ACHN (cell line): ENCODE data around the gene PRAMEF13.
"Not testable (repeated sequence)": the region's sequence is repeated elsewhere in the genome, so short reads cannot be mapped to it uniquely, and the experiment has no call there.

ENCODE experiments used
- DNase-seq: peaks from one replicate; pipeline ENCODE4 v3.0.0-alpha.2; 2015
- in situ Hi-C: cut with HindIII; loops from 2 replicates; pipeline ENCODE4 v1.10.0; 2017; ENCODE audit warnings: low sequenced_read_pairs, low pct_ligation_motif_present, low pct_unique_long_range_greater_than_20kb

The PRAMEF13 gene

DNA sequence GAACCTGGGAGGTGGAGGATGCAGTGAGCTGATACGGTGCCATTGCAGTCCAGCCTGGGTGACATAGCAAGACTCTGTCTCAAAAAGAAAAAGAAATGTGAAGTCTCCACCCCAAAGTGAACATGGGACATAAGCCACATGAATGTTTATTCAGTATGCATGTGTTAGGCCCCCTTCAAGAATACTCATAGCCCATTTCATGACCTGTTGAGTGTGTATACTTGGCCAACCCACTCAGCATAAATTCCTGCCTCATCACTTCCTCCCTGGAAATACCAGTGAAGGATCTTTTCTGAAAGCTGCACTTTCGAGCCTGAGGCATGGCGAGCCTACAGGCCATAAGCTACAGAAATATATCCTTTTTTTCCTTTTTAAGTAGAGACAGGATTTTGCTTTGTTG is 18.0 kb upstream of the PRAMEF13 start:
- in situ Hi-C loops, DNase-seq: not testable (repeated sequence)

DNA sequence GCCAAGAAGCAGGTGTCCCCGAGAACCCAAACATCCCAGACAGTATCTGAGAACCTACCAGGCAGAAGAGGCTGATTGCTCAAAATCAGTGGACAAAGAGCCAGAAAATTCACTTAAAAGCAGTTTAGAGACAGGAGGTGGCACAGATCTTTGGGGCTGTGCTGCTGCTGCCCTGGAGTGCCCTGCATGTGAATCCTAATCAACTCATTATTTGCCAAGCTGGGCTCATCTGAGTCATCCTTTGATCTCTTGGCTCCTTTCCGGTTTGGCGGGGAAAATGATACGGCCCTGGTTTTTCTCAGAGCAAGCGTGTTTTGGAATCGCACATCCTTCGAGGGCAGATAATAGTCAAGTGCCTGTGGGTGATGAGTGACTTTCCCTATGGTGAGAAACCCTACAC is 15.4 kb upstream of the PRAMEF13 start:
- DNase-seq, in situ Hi-C loops: not testable (repeated sequence)

DNA sequence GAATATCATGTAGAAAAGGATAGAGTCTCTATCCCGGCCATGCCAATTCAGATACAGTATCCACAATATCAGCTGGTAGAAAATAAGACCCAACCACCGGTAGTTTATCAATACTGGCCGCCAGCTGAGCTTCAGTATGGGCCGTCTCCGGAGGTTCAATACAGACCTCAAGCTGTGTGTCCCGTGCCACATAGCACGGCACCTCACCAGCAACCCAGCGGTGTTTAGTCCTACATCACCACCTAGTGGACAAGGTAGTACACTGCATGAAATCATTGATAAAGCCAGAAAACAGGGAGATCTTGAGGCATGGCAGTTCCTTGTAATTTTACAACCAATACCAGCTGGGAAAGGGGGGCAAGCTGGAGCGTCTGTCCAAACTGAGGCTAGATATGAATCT is 7.5 kb upstream of the PRAMEF13 start:
- in situ Hi-C loops, DNase-seq: not testable (repeated sequence)

DNA sequence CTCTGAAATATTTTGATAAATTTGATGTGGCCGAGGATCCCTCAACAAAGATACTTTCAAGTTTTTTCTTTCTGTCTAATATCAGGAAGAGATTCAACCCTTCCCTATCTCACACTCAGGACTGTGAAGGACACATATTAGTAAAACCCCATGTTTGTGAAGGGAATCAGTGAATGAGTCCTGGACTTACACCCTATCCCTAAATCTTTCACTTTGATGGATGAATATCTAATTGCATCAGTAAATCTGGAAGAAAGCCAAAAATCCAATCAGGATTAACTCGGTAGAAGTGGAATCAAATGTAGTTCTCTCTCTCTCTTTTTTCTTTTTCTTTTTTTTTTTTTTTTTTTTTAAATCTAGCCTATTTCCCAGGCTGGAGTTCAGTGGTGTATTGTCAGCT is 29.7 kb downstream of the PRAMEF13 start, which contains the start of gene PRAMEF9:
TSS of gene PRAMEF9 (plus strand) at position 301 of the 400 bp plus-strand sequence. CDS start 3,433 bp downstream, outside the sequence.
- in situ Hi-C loops = not testable (repeated sequence)

DNA sequence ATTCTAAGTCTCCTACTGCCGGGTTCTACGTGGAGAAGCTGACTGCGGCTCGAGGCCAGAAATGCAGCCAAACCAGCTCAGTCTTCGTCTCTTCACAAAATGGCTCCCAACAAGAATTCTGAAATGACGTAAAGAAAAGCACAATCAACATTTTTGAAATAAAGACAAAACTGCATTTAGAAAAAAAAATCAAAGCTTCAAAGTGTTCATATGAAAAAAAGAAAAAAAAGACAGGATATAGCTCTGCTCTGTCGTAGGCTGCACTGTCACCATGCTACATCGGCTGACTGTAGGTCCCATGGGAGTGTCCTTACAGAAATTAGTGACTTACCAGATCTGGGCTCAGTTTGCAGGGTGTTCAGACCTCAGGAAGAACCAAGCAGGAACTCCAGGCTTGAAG is 35.7 kb downstream of the PRAMEF13 start, which contains the start of gene HNRNPCL4:
TSS of gene HNRNPCL4 (minus strand) at position 101 of the 400 bp plus-strand sequence. CDS start 164 bp downstream, outside the sequence.
- in situ Hi-C loops, DNase-seq: not testable (repeated sequence)

More for the DNA sequence above, 29.7 kb downstream of the PRAMEF13 start, which contains the start of gene PRAMEF9:
- not testable (repeated sequence) for DNase-seq

DNA sequence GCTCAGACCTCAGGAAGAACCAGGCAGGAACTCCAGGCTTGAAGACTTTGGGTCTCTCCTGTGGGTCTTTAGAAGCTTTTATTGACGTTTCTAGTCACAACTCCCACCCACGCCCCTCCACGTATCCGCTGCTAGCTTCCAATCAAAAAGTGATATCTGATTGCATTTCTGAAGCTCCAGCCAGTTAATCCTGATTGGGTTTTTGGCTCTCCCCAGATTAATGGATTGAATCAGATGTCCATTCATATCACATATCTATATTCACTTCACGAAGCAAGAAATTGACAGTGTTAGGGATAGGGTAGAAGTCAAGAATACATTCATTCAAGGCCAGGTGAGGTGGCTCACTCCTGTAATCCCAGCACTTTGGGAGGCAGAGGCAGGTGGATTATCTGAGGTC is 45.3 kb downstream of the PRAMEF13 start, which contains the start of gene PRAMEF26:
TSS of gene PRAMEF26 (minus strand) at position 101 of the 400 bp plus-strand sequence. CDS start 2,914 bp downstream, outside the sequence.
- DNase-seq, in situ Hi-C loops: not testable (repeated sequence)
